HEK293T (cell line): ENCODE results near the gene RHBG.
"Not testable (repeated sequence)": the region's sequence is repeated elsewhere in the genome, so short reads cannot be mapped to it uniquely, and the experiment has no call there.

Experiments
- ELF4 ChIP-seq: fragments of 450-650 bp; IDR thresholded peaks from 2 replicates; pipeline ENCODE4 v1.6.1; 2017; ENCODE audit warnings: antibody characterized with exemption
- L3MBTL2 ChIP-seq: fragments of 450-650 bp; conservative IDR thresholded peaks from 2 replicates; pipeline ENCODE4 v1.6.1; 2016; ENCODE audit warnings: mild to moderate bottlenecking
- SUZ12 ChIP-seq: fragments of 450-650 bp; IDR thresholded peaks from 2 replicates; pipeline ENCODE4 v1.6.1; 2016; ENCODE audit warnings: mild to moderate bottlenecking

- not testable (repeated sequence) for TF ChIP-seq ELF4, SUZ12, L3MBTL2
Measured at GRCh38 chr1:156352481-156352880, 16.5 kb upstream of the RHBG start.
